SJSA1 (cell line): Measurements from ENCODE around the gene DACT3. TPM values are rescaled to one million over a fixed set of nuclear protein-coding genes. Genes with fewer than 3 reads are reported as not detected.
A peak's percentile ranks its signal among the peaks of the same experiment; 100 is the strongest.
"Not testable (repeated sequence)": the region's sequence is repeated elsewhere in the genome, so short reads cannot be mapped to it uniquely, and the experiment has no call there.

Source experiments
- DNase-seq, 2 experiments: peaks; one replicate each; pipeline ENCODE4 v3.0.0-alpha.2; 2015 to 2020; ENCODE audit warnings: low spot score in 2 of 2, low read depth in 1 of 2
- H3K27ac ChIP-seq: fragments of 250-450 bp; sonication (Bioruptor Pico); 2 replicates; pipeline ENCODE4 v1.5.1; 2020; ENCODE audit warnings: mild to moderate bottlenecking, moderate library complexity
- H3K27me3 ChIP-seq: fragments of 250-450 bp; sonication (Bioruptor Pico); replicated peaks from 2 replicates; pipeline ENCODE4 v1.5.1; 2020; ENCODE audit warnings: mild to moderate bottlenecking, moderate library complexity
- H3K36me3 ChIP-seq: fragments of 250-450 bp; sonication (Bioruptor Pico); 2 replicates; pipeline ENCODE4 v1.5.1; 2020; ENCODE audit warnings: mild to moderate bottlenecking
- H3K4me1 ChIP-seq: fragments of 250-450 bp; sonication (Bioruptor Pico); replicated peaks from 2 replicates; pipeline ENCODE4 v1.6.1; 2021; ENCODE audit warnings: mild to moderate bottlenecking
- H3K4me3 ChIP-seq: fragments of 250-450 bp; sonication (Bioruptor Pico); 2 replicates; pipeline ENCODE4 v1.5.1; 2020; ENCODE audit warnings: mild to moderate bottlenecking
- H3K9me3 ChIP-seq: fragments of 250-450 bp; sonication (Bioruptor Pico); replicated peaks from 2 replicates; pipeline ENCODE4 v1.5.1; 2020; ENCODE audit warnings: mild to moderate bottlenecking
- total RNA-seq: library from RNA; depleted of rRNA; stranded (reverse); fragments of >200 nt; shearing (Covaris generic); gene quantifications from 2 replicates; pipeline ENCODE4 v1.2.3, GENCODE V29; 2014

The DACT3 gene
- total RNA-seq, 1 experiment from 2014 or later = 4.4 TPM

GRCh38 chr19:46634045-46634655, 26.8 kb downstream of the DACT3 start:
- DNase-seq = peak; percentile 42 to 93
- Histone ChIP-seq H3K9me3 (no peaks in the 10 kb centered on the region), H3K27ac (no peak overlapping the region), H3K36me3 (no peaks in the 10 kb centered on the region), H3K4me3 (peak overlapping the region; percentile 15; the same call in 1 of the 2 replicates), H3K27me3 (peaks cover 5% of the 10 kb centered on the region; the same call in 1 of the 2 replicates), H3K4me1 (peaks cover 21% of the 10 kb centered on the region)

DNA sequence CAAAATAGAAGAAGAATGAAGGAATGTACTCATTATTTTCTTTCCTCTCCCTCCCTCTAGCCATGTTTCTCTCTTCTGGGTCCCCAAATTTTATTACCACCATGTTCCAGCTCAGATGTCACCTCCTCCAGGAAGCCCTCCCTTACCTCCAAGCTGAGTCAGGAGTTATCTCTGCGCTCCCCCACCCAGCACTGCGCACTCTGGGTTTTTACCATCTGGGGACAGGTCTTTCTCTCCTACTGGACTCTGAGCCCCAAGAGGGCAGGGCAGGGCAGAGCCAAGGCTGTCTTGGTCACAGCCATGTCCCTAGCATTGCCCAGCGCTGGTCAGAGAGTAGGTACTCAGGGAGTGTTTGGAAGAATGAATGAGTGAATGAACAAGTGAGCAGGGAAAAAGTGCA, 27.9 kb downstream of the DACT3 start:
- H3K9me3 ChIP-seq = no peaks in the 10 kb centered on the region
- no peak for DNase-seq
- no peak overlapping the region for H3K27ac ChIP-seq
- H3K4me1 ChIP-seq = peaks cover 13% of the 10 kb centered on the region
- peaks cover 5% of the 10 kb centered on the region; the same call in 1 of the 2 replicates for H3K27me3 ChIP-seq
- H3K36me3 ChIP-seq = no peaks in the 10 kb centered on the region
- H3K4me3 ChIP-seq = no peak overlapping the region

DNA sequence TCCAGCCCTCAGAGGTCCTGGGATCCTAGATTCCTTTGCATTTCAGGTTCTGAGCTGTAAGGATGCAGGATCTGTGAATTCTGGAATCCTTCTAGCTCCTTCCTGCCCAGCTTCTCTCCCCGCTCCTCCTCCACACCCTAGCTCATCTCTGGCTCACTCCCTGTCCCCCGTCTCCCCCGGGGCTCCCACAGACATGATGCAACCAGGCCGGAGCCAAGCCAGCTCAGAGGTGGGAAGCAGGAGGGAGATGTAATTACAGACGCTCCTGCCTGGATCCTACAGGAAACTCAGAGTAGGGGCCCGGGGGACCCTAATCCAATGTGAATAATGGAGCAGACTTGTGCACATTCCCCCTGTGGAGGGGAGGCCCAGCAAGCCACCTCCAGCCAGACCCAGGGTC, 29.5 kb downstream of the DACT3 start:
- no peaks in the 10 kb centered on the region for H3K36me3 ChIP-seq
- no peak overlapping the region for H3K27ac ChIP-seq
- no peak overlapping the region for H3K4me3 ChIP-seq
- peaks cover 5% of the 10 kb centered on the region; the same call in 1 of the 2 replicates for H3K27me3 ChIP-seq
- DNase-seq = no peak
- H3K9me3 ChIP-seq = no peaks in the 10 kb centered on the region
- H3K4me1 ChIP-seq = peaks cover 9% of the 10 kb centered on the region

DNA sequence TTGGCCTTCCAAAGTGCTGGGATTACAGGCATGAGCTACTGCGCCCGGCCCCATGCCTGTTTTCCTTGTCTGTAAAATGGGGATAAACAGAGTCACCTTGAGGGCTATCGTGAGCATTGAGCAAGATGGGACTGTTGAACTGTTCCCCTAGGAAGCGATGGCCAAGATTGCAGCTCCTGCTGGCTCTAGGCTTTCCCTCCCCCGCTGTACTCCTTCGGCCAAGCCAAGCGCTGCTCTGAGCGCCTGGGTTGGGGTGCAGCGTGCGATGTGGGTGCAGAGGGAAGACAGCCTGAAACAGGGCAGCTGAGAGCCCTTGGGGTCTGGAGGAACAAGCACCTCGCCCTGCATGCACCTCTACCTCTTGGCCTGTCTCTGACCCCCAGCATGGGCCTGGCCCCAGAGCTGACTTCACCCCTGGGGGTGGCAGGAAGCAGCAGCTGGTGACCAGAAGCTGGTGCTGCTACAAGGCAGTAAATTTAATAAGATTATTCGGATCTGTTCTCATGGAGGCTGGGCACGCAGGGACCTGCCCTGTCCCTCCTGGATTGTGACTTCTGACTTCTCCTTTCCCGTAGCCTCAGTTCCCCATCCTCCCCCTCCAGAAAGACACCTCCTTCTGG, 30.3 kb downstream of the DACT3 start:
- peaks cover 9% of the 10 kb centered on the region for H3K4me1 ChIP-seq

DNA sequence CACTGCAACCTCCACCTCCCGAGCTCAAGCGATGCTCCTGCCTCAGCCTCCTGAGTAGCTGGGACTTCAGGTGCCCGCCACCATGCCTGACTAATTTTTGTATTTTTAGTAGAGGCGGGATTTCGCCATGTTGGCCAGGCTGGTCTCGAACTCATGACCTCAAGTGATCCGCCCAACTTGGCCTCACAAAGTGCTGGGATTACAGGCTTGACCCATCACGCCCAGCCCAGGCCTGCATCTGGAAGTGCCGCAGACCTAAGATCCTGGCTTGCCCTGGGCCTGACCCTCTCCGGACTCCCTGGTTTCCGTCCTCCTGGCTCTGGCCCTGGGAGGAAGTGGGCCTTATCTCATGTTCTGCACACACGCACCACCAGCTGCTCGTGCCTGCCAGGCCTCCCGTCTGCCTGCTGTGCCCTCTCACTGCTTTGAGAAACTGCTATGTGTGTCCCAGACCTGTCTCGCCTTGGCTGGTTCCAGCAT, 31.4 kb downstream of the DACT3 start:
- no peaks in the 10 kb centered on the region for H3K9me3 ChIP-seq
- H3K27ac ChIP-seq = no peak overlapping the region
- no peaks in the 10 kb centered on the region; the same call in 1 of the 2 replicates for H3K27me3 ChIP-seq
- no peak for DNase-seq
- no peak overlapping the region for H3K4me3 ChIP-seq
- H3K4me1 ChIP-seq = peaks cover 8% of the 10 kb centered on the region
- H3K36me3 ChIP-seq = no peaks in the 10 kb centered on the region

More for the DNA sequence above, 30.3 kb downstream of the DACT3 start:
- DNase-seq = no peak
- H3K4me3 ChIP-seq = no peak overlapping the region
- H3K36me3 ChIP-seq = no peaks in the 10 kb centered on the region
- peaks cover 5% of the 10 kb centered on the region; the same call in 1 of the 2 replicates for H3K27me3 ChIP-seq
- no peaks in the 10 kb centered on the region for H3K9me3 ChIP-seq
- H3K27ac ChIP-seq = no peak overlapping the region

- not testable (repeated sequence) for H3K27ac ChIP-seq, H3K9me3 ChIP-seq, DNase-seq, H3K27me3 ChIP-seq, H3K4me3 ChIP-seq, H3K4me1 ChIP-seq, H3K36me3 ChIP-seq
Measured at GRCh38 chr19:46628970-46629369, 32.0 kb downstream of the DACT3 start.

GRCh38 chr19:46626446-46626845, 34.5 kb downstream of the DACT3 start:
- no peaks in the 10 kb centered on the region for H3K27me3 ChIP-seq
- H3K9me3 ChIP-seq = no peaks in the 10 kb centered on the region
- H3K27ac ChIP-seq = no peak overlapping the region
- no peak for DNase-seq
- H3K36me3 ChIP-seq = no peaks in the 10 kb centered on the region
- H3K4me1 ChIP-seq = no peaks in the 10 kb centered on the region; the same call in 1 of the 2 replicates
- no peak overlapping the region for H3K4me3 ChIP-seq

- no peak overlapping the region for H3K4me3 ChIP-seq
- no peaks in the 10 kb centered on the region for H3K27me3 ChIP-seq
- DNase-seq = no peak
- no peak overlapping the region for H3K27ac ChIP-seq
- H3K4me1 ChIP-seq = no peaks in the 10 kb centered on the region; the same call in 1 of the 2 replicates
- H3K9me3 ChIP-seq = no peaks in the 10 kb centered on the region
- no peaks in the 10 kb centered on the region for H3K36me3 ChIP-seq
Measured at GRCh38 chr19:46625731-46626130, 35.3 kb downstream of the DACT3 start.

- H3K27me3 ChIP-seq = no peaks in the 10 kb centered on the region
- no peak within 1 kb of the TSS for H3K27ac ChIP-seq
- H3K4me1 ChIP-seq = no peaks in the 10 kb centered on the region; the same call in 1 of the 2 replicates
- no peaks in the 10 kb centered on the region for H3K9me3 ChIP-seq
- H3K4me3 ChIP-seq = no peak within 1 kb of the TSS
- no peaks in the 10 kb centered on the region for H3K36me3 ChIP-seq
- no peak for DNase-seq
Measured at GRCh38 chr19:46624958-46625661, 35.9 kb downstream of the DACT3 start, which contains the start of gene PTGIR. PTGIR (minus strand) TSS chr19:46625089; CDS start chr19:46624225, 864 bp downstream.

DNA sequence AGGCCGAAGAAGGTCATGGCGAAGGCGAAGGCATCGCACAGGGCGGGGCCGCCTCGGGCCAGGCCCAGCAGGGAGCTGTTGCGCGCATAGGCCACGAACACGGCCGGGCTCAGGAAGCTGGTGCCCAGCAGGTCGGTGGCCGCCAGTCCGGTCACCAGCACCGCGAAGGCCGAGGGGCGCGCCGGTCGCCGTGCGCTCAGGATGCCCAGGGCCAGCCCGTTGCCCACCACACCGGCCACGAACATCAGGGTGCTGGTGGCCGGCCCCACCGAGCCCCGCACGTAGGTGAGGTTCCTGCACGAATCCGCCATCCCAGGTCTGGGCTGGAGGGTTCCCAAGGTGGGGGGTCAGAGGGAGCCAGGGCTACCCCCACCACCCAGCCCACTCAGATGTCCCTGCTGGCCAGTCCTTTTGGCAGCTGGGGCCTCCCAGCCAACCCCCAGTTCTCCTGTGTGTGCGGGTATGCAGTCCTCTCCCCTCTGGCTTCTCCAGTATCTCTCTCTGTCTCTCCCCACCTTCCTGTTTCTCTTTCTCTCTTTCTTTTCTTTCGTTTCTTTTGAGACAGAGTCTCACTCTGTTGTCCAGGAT, 37.0 kb downstream of the DACT3 start:
- no peak for DNase-seq
- Histone ChIP-seq H3K4me1 (no peaks in the 10 kb centered on the region; the same call in 1 of the 2 replicates), H3K4me3 (no peak overlapping the region), H3K9me3 (no peaks in the 10 kb centered on the region), H3K27me3 (no peaks in the 10 kb centered on the region), H3K27ac (no peak overlapping the region), H3K36me3 (no peaks in the 10 kb centered on the region)

DNA sequence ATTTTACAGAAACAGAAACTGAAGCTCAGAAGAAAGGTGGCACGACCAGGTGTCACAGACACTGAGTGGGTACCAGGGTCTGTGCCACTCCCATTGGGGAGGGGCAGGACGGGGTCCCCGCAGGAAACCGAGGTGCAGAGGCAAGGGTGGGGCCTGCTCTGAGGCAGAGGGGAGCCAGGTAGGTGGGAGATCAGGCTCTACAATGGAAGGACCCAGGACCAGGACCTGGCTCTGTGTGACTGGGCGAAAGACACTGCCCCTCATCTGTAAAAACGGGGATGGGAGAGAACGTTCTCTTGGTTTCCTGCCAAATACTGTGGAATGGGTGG, 38.9 kb downstream of the DACT3 start:
- no peak for DNase-seq
- Histone ChIP-seq H3K36me3 (no peaks in the 10 kb centered on the region), H3K4me1 (no peaks in the 10 kb centered on the region; the same call in 1 of the 2 replicates), H3K4me3 (no peak overlapping the region), H3K27ac (no peak overlapping the region), H3K27me3 (no peaks in the 10 kb centered on the region), H3K9me3 (no peaks in the 10 kb centered on the region)

DNA sequence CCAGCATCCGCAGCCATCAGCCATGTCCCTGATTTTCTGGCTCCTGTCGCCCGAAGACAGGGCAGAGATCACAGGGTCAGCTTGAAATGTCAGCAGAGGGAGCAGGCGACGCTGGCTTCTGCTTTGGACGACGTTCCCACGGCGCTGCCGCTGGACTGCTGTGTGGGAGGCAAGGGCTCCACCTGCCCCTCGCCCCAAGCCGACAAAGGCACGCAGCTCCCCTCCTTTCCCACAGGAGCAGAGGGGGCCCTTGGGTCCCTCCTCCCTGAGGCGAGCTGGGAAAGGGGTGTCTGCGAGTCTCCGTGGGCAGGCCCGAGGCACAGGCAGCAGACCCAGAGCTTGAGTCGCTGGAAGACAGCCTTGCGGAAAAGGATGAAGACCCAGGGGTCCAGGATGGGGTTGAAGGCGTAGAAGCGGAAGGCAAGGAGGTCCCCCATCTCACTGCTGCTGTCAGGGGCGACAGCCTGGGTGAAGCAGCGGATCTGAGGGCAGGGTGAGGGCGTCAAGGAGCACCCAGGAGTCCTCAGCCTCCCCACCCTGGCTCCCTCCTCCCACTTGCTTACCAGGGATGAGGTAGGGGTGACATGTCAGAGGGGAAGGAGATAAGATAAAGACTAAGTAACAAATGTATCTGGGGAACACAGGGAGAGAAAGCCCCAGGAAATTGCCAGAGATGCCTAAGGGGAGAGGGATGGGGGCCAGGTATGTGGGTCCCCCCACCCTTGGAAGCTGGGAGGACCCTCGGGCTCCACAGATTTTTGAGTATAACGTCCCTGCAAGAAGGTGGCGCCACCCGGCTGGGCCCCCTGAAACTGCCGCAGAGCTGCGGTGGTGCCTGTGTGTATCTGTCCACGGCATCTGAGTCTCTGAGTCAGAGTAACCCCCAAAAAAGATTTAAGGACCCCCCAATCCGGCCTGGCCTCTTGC, 39.5 kb downstream of the DACT3 start:
- Histone ChIP-seq H3K4me1 (no peaks in the 10 kb centered on the region; the same call in 1 of the 2 replicates), H3K9me3 (no peaks in the 10 kb centered on the region), H3K36me3 (no peaks in the 10 kb centered on the region), H3K27ac (no peak overlapping the region), H3K4me3 (no peak overlapping the region), H3K27me3 (no peaks in the 10 kb centered on the region)
- no peak for DNase-seq

- H3K9me3 ChIP-seq = no peaks in the 10 kb centered on the region
- H3K4me1 ChIP-seq = no peaks in the 10 kb centered on the region; the same call in 1 of the 2 replicates
- DNase-seq = no peak
- H3K36me3 ChIP-seq = no peaks in the 10 kb centered on the region
- H3K4me3 ChIP-seq = no peak overlapping the region
- H3K27ac ChIP-seq = no peak overlapping the region
- H3K27me3 ChIP-seq = no peaks in the 10 kb centered on the region
Measured at GRCh38 chr19:46620716-46621115, 40.3 kb downstream of the DACT3 start.
